ENCODE results near the gene CDK15. TPM values are rescaled to one million over a fixed set of nuclear protein-coding genes. Genes with fewer than 3 reads are reported as not detected.

The CDK15 gene
- total and polyA plus RNA-seq, 10 donors = 0.02 to 0.64 (median 0.16) TPM; not detected in 6

DNA sequence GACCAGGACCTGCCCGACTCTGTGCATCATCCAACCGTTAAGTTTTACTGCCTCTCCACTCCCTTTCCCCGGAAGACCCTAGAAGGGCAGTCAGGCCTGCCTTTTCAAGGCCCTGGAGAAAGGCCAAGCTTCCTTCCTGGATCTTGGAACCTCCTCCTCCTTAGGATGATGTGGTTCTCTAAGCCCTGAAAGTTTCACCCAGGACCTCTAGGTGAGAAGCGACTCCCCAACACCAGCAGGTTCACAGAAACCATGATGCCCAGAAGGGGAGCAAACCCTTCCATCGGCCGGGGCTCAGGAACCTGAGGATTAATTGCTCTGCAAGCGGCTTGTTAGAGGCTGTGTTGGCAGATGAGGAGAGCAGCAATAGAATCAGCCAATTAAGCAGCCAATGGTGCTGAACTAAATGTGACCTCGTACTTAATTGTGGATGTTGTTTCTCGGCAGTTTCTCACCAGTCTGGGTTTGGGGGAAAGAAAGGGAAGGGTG is 133.2 kb downstream of the CDK15 start:
- Histone ChIP-seq H3K4me3 (no peak overlapping the region), H3K27me3 (replicated peaks in 1 of 7) (peaks cover 0 to 4% (median 0%) of the 10 kb centered on the region in 7 donors), H3K9me3 (peaks cover 0 to 13% (median 0%) of the 10 kb centered on the region in 8 donors), H3K4me1 (no peaks in the 10 kb centered on the region), H3K36me3 (no peaks in the 10 kb centered on the region), H3K27ac (no peak overlapping the region)
- TF ChIP-seq, protein P1, sequence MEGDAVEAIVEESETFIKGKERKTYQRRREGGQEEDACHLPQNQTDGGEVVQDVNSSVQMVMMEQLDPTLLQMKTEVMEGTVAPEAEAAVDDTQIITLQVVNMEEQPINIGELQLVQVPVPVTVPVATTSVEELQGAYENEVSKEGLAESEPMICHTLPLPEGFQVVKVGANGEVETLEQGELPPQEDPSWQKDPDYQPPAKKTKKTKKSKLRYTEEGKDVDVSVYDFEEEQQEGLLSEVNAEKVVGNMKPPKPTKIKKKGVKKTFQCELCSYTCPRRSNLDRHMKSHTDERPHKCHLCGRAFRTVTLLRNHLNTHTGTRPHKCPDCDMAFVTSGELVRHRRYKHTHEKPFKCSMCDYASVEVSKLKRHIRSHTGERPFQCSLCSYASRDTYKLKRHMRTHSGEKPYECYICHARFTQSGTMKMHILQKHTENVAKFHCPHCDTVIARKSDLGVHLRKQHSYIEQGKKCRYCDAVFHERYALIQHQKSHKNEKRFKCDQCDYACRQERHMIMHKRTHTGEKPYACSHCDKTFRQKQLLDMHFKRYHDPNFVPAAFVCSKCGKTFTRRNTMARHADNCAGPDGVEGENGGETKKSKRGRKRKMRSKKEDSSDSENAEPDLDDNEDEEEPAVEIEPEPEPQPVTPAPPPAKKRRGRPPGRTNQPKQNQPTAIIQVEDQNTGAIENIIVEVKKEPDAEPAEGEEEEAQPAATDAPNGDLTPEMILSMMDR (IDR thresholded peaks at IDR 0.05 in 8 of 11, conservative IDR thresholded peaks at IDR 0.05 in 3 of 11) = no peak
- TF ChIP-seq POLR2AphosphoS5 (IDR thresholded peaks at IDR 0.05) = no peak
- no peak for TF ChIP-seq POLR2A (IDR thresholded peaks at IDR 0.05)
- 71 to 91% (median 73%) methylated on average over 9 of the region's 9 CpGs for WGBS, 5 donors
- intact Hi-C loops (cut with DNase I; ENCODE audit: low total_unique reads) = no loop called here
- DNase-seq = no peak

DNA sequence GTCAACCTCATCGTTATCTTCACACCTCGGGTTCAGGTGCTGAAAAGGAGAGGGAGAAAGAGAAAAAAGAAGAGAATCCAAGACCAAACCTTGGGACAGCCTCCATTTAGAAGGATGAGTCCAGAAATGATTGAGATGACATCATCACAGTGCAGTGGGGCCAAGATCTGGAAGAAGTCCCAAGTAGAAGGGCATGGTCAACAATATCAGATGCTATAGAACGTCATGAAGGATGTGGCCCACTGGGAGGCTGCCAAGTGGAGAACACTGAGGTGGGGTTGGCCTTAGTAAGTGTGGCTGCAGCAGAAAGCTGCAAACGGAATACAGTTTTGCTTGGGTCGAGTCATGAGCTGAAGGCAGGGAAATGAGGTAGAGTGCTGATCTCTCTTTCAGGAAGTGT is 136.2 kb downstream of the CDK15 start:
- Histone ChIP-seq H3K9me3 (no peaks in the 10 kb centered on the region), H3K27me3 (replicated peaks in 1 of 7) (peaks cover 0 to 8% (median 0%) of the 10 kb centered on the region in 7 donors), H3K4me1 (no peaks in the 10 kb centered on the region), H3K27ac (no peak overlapping the region), H3K36me3 (no peaks in the 10 kb centered on the region), H3K4me3 (no peak overlapping the region)
- TF ChIP-seq POLR2AphosphoS5 (IDR thresholded peaks at IDR 0.05) (no peak), POLR2A (IDR thresholded peaks at IDR 0.05) (no peak)
- TF ChIP-seq, protein P1 (IDR thresholded peaks at IDR 0.05 in 8 of 11, conservative IDR thresholded peaks at IDR 0.05 in 3 of 11) = no peak
- 70 to 82% (median 73%) methylated on average over 5 of the region's 5 CpGs for WGBS, 5 donors
- intact Hi-C loops (cut with DNase I; ENCODE audit: low total_unique reads) = no loop called here
- DNase-seq = no peak

Small RNA genes lying within 50 kb of the gene (small RNA-seq; reads per million reads assigned to genes)
- 0 reads per million in 4 donors for gene RF00019
- 0 reads per million in 4 donors for gene RNU6-440P
- gene UBE2V1P11 = 0 reads per million in 4 donors

Other genes starting within 250 kb of the CDK15 start
- gene TMEM237, start 163.0 kb upstream of the CDK15 start, total RNA-seq = 10 to 100 TPM in 1 of 7 donors, 1 to 10 TPM in 6; 5.3 to 12.7 (median 7.9) TPM
- 1 to 10 TPM; 3.0 to 3.7 (median 3.2) TPM for gene TMEM237, start 163.0 kb upstream of the CDK15 start, polyA plus RNA-seq
- 1 to 10 TPM in 5 of 7 donors, under 1 TPM in 2; 0.39 to 4.3 (median 1.8) TPM for gene MPP4, start 107.9 kb upstream of the CDK15 start, total RNA-seq
- gene MPP4, start 107.9 kb upstream of the CDK15 start, polyA plus RNA-seq = under 1 TPM; 0.13 to 0.26 (median 0.18) TPM
- gene ALS2, start 25.6 kb upstream of the CDK15 start, total RNA-seq = 10 to 100 TPM; 13.2 to 32.7 (median 18.4) TPM
- 1 to 10 TPM; 2.7 to 4.9 (median 3.3) TPM for gene ALS2, start 25.6 kb upstream of the CDK15 start, polyA plus RNA-seq
- 1 to 10 TPM; 1.8 to 4.4 (median 2.8) TPM for gene FZD7, start 227.3 kb downstream of the CDK15 start, total RNA-seq
- 1 to 10 TPM in 2 of 3 donors, under 1 TPM in 1; 0.87 to 1.8 (median 1.4) TPM for gene FZD7, start 227.3 kb downstream of the CDK15 start, polyA plus RNA-seq